ENCODE measurements around the gene DNAJC1.

DNA sequence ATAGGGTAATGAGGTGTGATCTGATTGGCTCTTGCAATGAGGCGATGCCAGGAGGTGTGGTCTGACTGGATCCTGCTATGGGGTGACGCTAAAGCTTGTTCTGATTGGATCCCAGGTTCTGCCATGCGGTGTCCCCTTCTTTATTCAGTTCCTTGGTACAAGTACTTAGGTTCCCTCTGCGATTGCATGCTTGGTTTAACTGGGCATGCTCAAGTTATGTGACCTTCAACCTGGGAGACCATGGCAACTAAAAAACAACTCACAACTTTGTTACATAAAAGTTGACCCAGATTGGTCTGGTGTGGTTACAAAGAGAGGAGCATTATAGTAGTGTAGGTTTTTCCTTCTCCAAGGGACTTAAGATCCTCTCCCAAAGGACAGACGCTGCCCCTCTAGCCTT, 49.5 kb upstream of the DNAJC1 start:
- TF ChIP-seq, protein P1, sequence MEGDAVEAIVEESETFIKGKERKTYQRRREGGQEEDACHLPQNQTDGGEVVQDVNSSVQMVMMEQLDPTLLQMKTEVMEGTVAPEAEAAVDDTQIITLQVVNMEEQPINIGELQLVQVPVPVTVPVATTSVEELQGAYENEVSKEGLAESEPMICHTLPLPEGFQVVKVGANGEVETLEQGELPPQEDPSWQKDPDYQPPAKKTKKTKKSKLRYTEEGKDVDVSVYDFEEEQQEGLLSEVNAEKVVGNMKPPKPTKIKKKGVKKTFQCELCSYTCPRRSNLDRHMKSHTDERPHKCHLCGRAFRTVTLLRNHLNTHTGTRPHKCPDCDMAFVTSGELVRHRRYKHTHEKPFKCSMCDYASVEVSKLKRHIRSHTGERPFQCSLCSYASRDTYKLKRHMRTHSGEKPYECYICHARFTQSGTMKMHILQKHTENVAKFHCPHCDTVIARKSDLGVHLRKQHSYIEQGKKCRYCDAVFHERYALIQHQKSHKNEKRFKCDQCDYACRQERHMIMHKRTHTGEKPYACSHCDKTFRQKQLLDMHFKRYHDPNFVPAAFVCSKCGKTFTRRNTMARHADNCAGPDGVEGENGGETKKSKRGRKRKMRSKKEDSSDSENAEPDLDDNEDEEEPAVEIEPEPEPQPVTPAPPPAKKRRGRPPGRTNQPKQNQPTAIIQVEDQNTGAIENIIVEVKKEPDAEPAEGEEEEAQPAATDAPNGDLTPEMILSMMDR (conservative IDR thresholded peaks at IDR 0.05; ENCODE audit: low read depth, low read length): no peak
- no peak for TF ChIP-seq BHLHE40 (IDR thresholded peaks at IDR 0.05; ENCODE audit: low read depth, low read length)
- TF ChIP-seq RFX5 (IDR thresholded peaks at IDR 0.05; ENCODE audit: low read depth, low read length): no peak
- TF ChIP-seq POLR2A (IDR thresholded peaks at IDR 0.05; ENCODE audit: low read depth, low read length): no peak
- TF ChIP-seq RAD21 (IDR thresholded peaks at IDR 0.05; ENCODE audit: low read length): no peak
- TF ChIP-seq MAFK (IDR thresholded peaks at IDR 0.05; ENCODE audit: low read depth, low read length): no peak
- TF ChIP-seq CEBPB (IDR thresholded peaks at IDR 0.05; ENCODE audit: low read depth, low read length): no peak
- no peak for TF ChIP-seq CHD1 (IDR thresholded peaks at IDR 0.05; ENCODE audit: low read depth, low read length)
- TF ChIP-seq, protein P2, sequence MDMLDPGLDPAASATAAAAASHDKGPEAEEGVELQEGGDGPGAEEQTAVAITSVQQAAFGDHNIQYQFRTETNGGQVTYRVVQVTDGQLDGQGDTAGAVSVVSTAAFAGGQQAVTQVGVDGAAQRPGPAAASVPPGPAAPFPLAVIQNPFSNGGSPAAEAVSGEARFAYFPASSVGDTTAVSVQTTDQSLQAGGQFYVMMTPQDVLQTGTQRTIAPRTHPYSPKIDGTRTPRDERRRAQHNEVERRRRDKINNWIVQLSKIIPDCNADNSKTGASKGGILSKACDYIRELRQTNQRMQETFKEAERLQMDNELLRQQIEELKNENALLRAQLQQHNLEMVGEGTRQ (IDR thresholded peaks at IDR 0.05; ENCODE audit: low read depth, low read length): no peak
- no peak for TF ChIP-seq FOS (IDR thresholded peaks at IDR 0.05; ENCODE audit: low read depth, low read length)
- no peak for TF ChIP-seq SMC3 (IDR thresholded peaks at IDR 0.05; ENCODE audit: low read depth, low read length)

Data from IMR-90 (cell line).